ENCODE results near the gene RABGAP1L.
"Not testable (repeated sequence)": the region's sequence is repeated elsewhere in the genome, so short reads cannot be mapped to it uniquely, and the experiment has no call there.

The RABGAP1L gene

GRCh38 chr1:174367892-174368291 is 208.6 kb downstream of the RABGAP1L start:
- no peak for DNase-seq (ENCODE audit: low spot score)

DNA sequence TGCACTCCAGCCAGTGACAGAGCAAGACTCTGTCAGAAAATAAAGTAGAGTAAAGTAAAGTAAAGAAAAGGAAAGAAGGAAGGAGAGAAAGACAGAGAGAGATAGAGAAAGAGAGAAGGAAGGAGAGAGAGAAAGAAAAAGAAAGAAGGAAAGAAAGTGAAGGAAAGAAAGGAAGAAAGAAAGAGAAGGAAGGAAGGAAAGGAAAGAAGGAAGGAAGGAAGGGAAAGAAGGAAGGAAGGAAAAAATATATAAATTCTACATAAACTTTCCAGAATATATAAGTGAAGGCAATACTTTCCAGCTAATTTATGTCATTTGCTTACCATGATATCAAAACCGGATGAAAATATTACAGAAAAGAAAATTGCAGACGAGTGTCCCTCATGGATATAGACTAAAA is 216.7 kb downstream of the RABGAP1L start:
- no peak for DNase-seq (ENCODE audit: low spot score)

DNA sequence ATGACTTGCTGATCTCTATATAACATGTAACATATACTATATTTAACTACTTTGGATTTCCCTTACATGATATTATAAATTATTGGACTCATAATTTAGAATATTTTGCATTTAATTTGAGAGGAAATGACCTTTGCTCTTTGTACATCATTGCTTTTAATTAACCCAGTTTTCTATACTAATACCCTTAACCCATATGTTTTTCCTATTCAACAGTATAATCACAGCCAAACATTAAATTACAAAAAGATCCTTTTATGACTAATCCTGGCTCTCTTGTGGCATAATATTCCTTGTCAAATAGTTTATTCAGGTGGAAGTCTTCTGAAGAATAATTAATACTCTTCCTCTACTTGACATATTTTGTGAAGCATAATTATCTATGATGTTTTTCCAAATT is 232.4 kb downstream of the RABGAP1L start:
- DNase-seq (ENCODE audit: low spot score), result no peak

GRCh38 chr1:174393885-174394284 is 234.6 kb downstream of the RABGAP1L start:
- DNase-seq (ENCODE audit: low spot score), result no peak

- no peak for DNase-seq (ENCODE audit: low spot score)
Measured at GRCh38 chr1:174397261-174397660, 237.9 kb downstream of the RABGAP1L start.

DNA sequence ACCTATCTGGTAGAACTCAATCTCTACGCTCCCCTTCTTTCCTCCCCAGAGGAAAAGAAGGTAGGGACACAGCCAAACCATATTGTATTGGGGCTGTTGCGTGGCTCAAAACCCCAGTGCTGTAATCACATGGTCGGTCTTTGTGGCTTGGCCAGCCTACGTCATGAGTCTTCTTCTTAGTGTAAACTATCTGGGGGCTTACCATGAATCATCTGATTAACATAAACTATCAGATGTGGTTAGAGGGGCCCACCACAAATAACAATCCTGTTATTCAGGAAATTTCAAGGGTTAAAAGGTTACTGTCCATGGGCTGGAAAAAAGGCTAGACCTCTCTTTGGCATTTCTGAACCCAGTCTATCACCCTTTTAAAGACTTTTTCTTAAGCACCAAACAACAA is 238.9 kb downstream of the RABGAP1L start:
- no peak for DNase-seq (ENCODE audit: low spot score)

DNA sequence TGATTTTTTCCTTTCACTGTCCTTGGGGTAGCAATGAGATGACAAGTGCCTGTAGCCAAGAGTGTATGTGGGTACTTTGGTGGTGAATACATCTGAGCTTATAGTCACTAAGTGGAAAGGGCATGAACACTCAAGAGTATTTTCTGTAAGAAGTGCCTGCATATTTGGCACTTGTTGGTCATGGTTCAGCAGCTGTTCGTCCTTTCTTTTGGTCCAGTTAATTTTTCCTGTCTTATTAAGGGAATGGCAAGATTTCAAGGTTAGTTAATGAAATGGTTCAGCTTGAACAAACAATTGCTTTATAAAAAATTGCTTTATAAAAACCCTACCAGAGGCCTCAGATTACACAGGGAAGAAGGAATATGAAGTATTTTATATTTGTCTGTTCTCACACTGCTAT is 239.9 kb downstream of the RABGAP1L start:
- no peak for DNase-seq (ENCODE audit: low spot score)

DNA sequence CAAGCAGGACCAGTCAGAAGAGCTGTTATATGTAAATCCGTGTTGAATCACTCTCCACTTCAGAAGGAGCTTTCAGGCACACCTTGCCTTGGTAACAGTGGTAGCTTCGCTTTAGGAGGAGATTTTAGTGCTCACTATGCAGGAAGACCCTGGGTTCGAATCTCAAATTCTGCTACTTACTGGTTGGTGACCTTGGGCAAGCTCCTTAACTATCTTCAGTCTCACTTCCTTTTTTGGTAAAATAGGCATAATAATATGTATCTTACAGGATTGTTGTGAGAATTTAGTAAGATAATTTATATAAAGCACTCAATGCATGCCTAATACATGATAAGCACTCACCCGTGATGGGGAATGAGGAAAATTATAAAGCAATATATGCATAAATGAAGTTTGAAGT is 241.8 kb downstream of the RABGAP1L start:
- DNase-seq (ENCODE audit: low spot score), result no peak

DNA sequence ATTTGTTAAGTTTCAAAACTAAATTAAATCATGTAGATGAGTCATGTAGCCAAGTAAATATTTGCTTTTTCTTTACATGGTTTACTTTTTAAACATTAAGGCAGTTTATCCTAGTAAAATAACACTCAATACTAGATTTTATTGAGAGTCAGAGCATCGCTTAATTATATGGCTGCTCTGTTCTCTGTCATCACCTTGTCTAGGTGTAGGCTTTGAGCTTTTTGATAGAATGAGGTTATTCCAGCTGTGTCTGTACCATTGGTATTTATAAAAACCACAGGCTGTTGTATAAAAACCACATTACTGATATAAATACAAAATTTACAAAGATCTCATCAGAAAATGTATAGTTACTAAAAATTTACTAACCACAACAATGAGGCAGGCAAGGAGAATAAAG is 245.9 kb downstream of the RABGAP1L start:
- DNase-seq (ENCODE audit: low spot score), result no peak

- DNase-seq (ENCODE audit: low spot score), result no peak
Measured at GRCh38 chr1:174406421-174406820, 247.1 kb downstream of the RABGAP1L start.

GRCh38 chr1:174407665-174408064 is 248.3 kb downstream of the RABGAP1L start:
- no peak for DNase-seq (ENCODE audit: low spot score)

- no peak for DNase-seq (ENCODE audit: low spot score)
Measured at GRCh38 chr1:174408146-174408545, 248.8 kb downstream of the RABGAP1L start.

DNA sequence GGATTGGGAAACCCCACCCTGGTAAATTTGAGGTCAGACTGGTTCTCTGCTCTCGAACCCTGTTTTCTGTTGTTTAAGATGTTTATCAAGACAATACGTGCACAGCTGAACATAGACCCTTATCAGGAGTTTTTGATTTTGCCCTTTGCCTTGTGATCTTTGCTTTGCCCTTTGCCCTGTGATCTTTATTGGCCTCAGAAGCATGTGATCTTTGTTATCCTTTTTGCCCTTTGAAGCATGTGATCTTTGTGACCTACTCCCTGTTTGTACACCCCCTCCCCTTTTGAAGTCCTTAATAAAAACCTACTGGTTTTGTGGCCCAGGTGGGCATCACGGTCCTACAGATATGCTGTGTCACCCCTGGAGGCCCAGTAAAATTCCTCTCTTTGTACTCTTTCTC is 250.5 kb downstream of the RABGAP1L start:
- not testable (repeated sequence) for DNase-seq (ENCODE audit: low spot score)

GRCh38 chr1:174413632-174414031 is 254.3 kb downstream of the RABGAP1L start:
- DNase-seq (ENCODE audit: low spot score), result no peak

- DNase-seq (ENCODE audit: low spot score), result no peak
Measured at GRCh38 chr1:174414203-174414602, 254.9 kb downstream of the RABGAP1L start.

DNA sequence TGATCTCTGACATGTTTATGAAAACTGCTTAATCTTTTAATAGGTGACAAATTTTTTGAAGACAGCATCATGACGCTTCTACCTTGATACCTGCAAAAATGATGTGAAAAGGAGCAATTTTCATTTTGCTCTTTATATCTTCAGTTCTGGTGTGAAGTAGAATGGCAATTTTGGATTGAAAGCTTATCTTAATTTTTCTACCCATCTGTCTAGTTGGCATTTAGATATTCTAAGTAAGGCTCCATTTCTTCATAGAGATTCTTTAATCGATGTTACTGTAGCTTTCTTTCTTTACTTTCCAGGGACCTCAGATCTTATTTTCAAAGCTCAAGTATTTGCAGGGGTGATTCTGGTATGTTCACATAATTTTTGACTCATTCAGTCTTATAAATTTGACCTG is 256.2 kb downstream of the RABGAP1L start:
- no peak for DNase-seq (ENCODE audit: low spot score)

DNA sequence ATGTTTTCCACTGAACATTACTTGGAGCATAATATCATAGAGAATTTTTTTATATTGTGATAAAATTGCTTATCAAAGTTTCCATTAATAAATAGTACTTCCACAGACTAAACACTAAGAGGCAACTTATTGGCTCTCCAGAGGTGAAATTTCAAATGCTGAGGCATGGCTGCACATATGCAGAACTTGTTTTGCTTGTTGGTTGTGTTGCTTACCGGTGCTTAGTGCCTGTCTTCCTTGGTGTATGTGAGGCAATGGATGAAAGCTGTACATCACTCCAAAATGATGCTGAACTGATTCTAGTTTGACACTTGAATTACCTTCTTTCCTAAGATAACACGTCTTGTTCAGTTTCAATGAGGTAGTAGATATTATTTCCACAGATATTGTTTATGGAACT is 258.6 kb downstream of the RABGAP1L start:
- DNase-seq (ENCODE audit: low spot score), result no peak

GRCh38 chr1:174425121-174425520 is 265.8 kb downstream of the RABGAP1L start:
- DNase-seq (ENCODE audit: low spot score), result no peak

DNA sequence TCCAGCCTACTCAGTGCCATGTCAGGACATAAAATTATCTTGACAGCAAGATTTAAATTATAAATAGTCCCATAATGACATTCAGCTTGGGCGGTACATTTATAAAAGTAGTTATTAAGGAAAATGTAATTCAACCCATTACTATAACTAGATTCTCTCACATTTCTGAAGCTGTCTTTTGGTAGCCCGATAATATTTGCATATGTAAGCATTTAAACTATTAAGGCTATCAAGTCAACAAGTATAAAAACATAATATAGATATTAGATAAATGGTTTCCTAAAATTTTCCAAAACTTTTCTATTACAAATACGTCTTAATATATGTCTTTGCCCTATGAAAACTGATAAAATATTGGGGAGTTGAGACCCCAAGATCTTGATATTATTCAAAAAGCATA is 266.8 kb downstream of the RABGAP1L start:
- DNase-seq (ENCODE audit: low spot score), result no peak

DNA sequence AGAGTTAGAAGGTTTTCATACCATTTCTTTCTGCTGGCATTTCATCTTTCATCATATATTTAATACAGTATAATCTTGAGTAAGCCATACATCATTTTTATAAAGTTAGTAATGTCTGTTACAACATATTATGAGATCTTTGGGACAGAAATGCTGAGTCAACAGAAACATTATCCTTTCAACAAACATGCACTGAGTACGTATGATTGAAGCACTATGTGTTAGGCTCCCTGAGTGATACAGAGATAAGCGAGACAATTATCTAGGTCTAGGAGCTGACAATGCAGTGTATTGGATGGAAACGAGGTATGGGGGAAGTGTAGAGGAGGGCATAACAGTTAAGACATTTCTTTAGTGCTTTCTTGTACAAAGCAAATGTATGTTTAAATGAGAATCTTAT is 268.7 kb downstream of the RABGAP1L start:
- DNase-seq (ENCODE audit: low spot score), result no peak

GRCh38 chr1:174428739-174429138 is 269.4 kb downstream of the RABGAP1L start:
- DNase-seq (ENCODE audit: low spot score), result no peak

GRCh38 chr1:174433451-174433850 is 274.1 kb downstream of the RABGAP1L start:
- DNase-seq (ENCODE audit: low spot score), result no peak

DNA sequence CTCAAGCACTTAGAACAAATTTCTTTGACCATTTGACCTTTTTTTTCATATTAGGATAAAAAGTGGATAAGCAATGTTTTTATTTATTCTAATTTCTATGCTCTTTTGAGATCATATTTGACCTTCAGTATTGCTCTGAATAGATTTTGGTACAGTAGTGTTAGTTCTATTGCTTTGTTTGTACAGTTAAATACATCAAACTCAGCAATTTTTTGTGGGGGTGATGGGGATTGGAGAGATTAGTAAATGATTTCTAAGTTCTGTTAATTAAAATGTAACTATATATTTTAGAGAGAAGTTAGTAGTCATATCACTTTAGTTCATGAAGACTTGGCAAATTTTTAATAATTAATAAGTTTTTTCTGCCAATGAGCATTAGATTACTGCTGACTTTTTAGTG is 286.0 kb downstream of the RABGAP1L start:
- no peak for DNase-seq (ENCODE audit: low spot score)

- DNase-seq (ENCODE audit: low spot score), result no peak
Measured at GRCh38 chr1:174445817-174446216, 286.5 kb downstream of the RABGAP1L start.

- no peak for DNase-seq (ENCODE audit: low spot score)
Measured at GRCh38 chr1:174447866-174448530, 288.7 kb downstream of the RABGAP1L start, which contains the start of gene GPR52. TSS of gene GPR52 (plus strand) at chr1:174447964. CDS start at chr1:174448112, 148 bp downstream.

Data from germinal center (tissue), 1 donor.